HG02870 (cell line): ENCODE measurements around the gene NRF1.

ENCODE experiments used
- ATAC-seq: cut with Tn5 transposase; IDR thresholded peaks from one replicate; pipeline ENCODE4 v1.9.1; 2021; ENCODE audit warnings: mild to moderate bottlenecking, moderate library complexity; ENCODE audit not compliant: unreplicated experiment

NRF1 gene

GRCh38 chr7:129677796-129678195 lies 66.3 kb downstream of the NRF1 start:
- ATAC-seq, result no peak

GRCh38 chr7:129678606-129679005 lies 67.1 kb downstream of the NRF1 start:
- no peak for ATAC-seq

GRCh38 chr7:129680400-129680799 lies 68.9 kb downstream of the NRF1 start:
- ATAC-seq, result no peak

- no peak for ATAC-seq
Measured at GRCh38 chr7:129684777-129685176, 73.3 kb downstream of the NRF1 start.

- ATAC-seq, result no peak
Measured at GRCh38 chr7:129686063-129686462, 74.5 kb downstream of the NRF1 start.

- ATAC-seq, result no peak
Measured at GRCh38 chr7:129688503-129689222, 77.1 kb downstream of the NRF1 start.

GRCh38 chr7:129689995-129690581 lies 78.6 kb downstream of the NRF1 start:
- ATAC-seq, result no peak

GRCh38 chr7:129690701-129691100 lies 79.2 kb downstream of the NRF1 start:
- ATAC-seq, result no peak

GRCh38 chr7:129698516-129699418 lies 87.2 kb downstream of the NRF1 start:
- no peak for ATAC-seq

- no peak for ATAC-seq
Measured at GRCh38 chr7:129702316-129702715, 90.8 kb downstream of the NRF1 start.

- no peak for ATAC-seq
Measured at GRCh38 chr7:129702761-129703338, 91.3 kb downstream of the NRF1 start.

- no peak for ATAC-seq
Measured at GRCh38 chr7:129703751-129704150, 92.2 kb downstream of the NRF1 start.

- ATAC-seq, result no peak
Measured at GRCh38 chr7:129707910-129708499, 96.5 kb downstream of the NRF1 start.

GRCh38 chr7:129713544-129713943 lies 102.0 kb downstream of the NRF1 start:
- ATAC-seq, result no peak

- ATAC-seq, result no peak
Measured at GRCh38 chr7:129714514-129715063, 103.1 kb downstream of the NRF1 start.

GRCh38 chr7:129719980-129720732 lies 108.6 kb downstream of the NRF1 start:
- ATAC-seq, result no peak

- ATAC-seq, result no peak
Measured at GRCh38 chr7:129721068-129721467, 109.5 kb downstream of the NRF1 start.

GRCh38 chr7:129723679-129724078 lies 112.2 kb downstream of the NRF1 start:
- no peak for ATAC-seq

GRCh38 chr7:129724796-129725195 lies 113.3 kb downstream of the NRF1 start:
- no peak for ATAC-seq

GRCh38 chr7:129728875-129729467 lies 117.5 kb downstream of the NRF1 start:
- no peak for ATAC-seq
